ENCODE measurements around the gene GPD1L.

GRCh38 chr3:32104492-32104891 lies 1.9 kb upstream of the GPD1L start:
- no peak for TF ChIP-seq CTCF (conservative IDR thresholded peaks at IDR 0.05; ENCODE audit: low read depth, low read length)
- no peak for TF ChIP-seq POLR2A (IDR thresholded peaks at IDR 0.05; ENCODE audit: low read depth, low read length)
- TF ChIP-seq MAFK (IDR thresholded peaks at IDR 0.05; ENCODE audit: low read depth, low read length), result no peak
- TF ChIP-seq MAZ (IDR thresholded peaks at IDR 0.05; ENCODE audit: borderline replicate concordance, low read depth, low read length), result no peak
- no peak for TF ChIP-seq USF2 (IDR thresholded peaks at IDR 0.05; ENCODE audit: low read depth, low read length)
- TF ChIP-seq SMC3 (IDR thresholded peaks at IDR 0.05; ENCODE audit: low read depth, low read length), result no peak
- no peak for TF ChIP-seq RAD21 (IDR thresholded peaks at IDR 0.05; ENCODE audit: low read length)
- no peak for TF ChIP-seq MXI1 (IDR thresholded peaks at IDR 0.05; ENCODE audit: borderline replicate concordance, low read depth, low read length)
